ENCODE measurements around the gene RELB.
A peak's percentile ranks its signal among the peaks of the same experiment; 100 is the strongest.

The RELB gene

DNA sequence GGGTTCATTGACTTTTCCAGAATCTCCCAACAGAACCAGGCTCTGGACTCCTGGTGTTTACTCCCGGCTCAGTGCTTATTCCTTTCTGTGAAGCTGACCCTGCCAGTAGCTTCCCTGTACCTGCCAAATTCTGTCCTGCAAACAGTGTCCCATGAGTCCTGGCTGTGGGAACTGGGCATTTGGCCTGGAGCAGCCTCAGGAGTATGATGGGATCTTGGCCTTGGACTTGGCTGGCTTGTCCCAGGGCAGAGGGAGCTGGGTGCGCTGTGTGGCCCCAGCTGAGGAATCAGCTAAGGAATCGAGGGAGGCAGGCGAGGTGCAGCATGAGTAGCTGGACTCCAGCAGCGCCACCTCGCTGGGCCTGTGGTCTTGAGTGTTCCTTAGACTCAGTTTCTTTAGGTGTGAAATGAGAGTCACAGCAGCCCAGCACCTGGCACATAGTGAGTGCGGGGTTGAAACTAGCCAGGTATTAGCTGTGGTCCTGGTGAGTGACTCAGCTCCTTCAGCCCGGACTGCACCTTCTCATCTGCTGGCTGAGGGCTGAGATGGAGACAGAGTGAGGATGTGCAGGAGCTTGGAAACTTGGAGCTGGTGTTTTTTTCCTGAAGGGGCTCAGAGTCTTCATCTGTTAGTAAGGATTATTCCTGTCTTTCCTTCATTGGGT, 47.9 kb downstream of the RELB start:
- H3K4me1 Mint-ChIP-seq, result peaks cover 29% of the 10 kb centered on the region
- CTCF ChIA-PET, result interaction anchor here (0.6 to 3.1 kb wide), 3 partner anchors 10 to 70 kb away, joined by 3 to 18 read pairs (median 6); no protein-coding TSS in a partner anchor
- DNase-seq, result no peak
- H3K9me3 Mint-ChIP-seq, result no peaks in the 10 kb centered on the region
- H3K27me3 Mint-ChIP-seq, result no peaks in the 10 kb centered on the region
- no peak overlapping the region for H3K4me3 Mint-ChIP-seq
- no peak overlapping the region for H3K27ac Mint-ChIP-seq
- peaks cover 32% of the 10 kb centered on the region for H3K36me3 Mint-ChIP-seq

DNA sequence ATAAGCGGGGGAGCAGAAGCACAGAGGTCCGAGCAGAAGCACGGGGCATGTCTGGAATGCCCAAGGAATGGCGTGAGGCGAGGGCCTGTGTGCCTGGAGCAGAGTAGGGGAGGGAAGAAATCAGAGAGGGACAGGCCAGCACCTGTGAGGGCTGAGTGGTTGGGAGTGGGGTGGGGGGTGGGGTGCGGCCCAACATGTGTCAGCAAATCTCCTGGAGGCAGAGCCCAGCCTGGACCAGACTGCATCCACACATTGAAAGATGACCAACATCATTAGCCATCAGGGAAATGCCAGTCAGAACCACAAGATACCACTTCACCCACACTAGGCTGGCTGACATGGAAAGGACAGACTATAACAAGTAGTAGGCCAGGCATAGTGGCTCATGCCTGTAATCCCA, 48.8 kb downstream of the RELB start:
- H3K36me3 Mint-ChIP-seq, result peaks cover 30% of the 10 kb centered on the region

DNA sequence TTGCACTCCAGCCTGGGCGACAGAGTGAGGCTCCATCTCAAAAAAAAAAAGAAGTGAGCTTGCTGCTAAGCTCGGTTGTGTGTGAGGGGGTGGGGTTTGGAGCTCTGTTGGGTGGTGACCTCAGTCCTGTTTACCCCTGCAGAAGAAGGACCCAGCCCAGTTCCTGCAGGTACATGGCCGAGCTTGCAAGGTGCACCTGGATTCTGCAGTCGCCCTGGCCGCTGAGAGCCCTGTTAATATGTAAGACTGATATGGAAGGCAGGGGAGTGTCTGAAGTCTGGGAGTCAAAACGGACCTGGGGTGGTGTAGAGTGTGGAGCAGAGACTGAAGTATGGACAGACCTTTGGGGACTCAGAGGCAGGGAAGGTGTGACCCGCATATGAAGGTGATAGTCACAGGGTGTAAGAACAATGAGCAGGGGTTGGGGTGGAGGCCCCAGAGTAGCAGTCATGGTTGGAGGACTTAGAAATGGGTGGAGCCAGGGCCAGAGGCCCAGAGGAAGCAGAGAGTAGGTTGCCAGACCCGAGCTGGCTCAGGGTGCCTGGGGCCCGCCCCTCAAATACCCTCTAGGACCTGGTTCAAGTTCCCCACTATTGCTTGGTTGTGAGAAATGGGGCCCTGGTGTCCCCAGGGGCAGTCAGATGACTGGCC, 50.8 kb downstream of the RELB start:
- Mint-ChIP-seq H3K36me3 (peaks cover 28% of the 10 kb centered on the region), H3K27ac (no peak overlapping the region), H3K4me1 (peaks cover 9% of the 10 kb centered on the region), H3K27me3 (no peaks in the 10 kb centered on the region), H3K4me3 (no peak overlapping the region), H3K9me3 (no peaks in the 10 kb centered on the region)
- CTCF ChIA-PET, result interaction anchor here (0.5 kb wide), 1 partner anchor 506 kb away, joined by 7 read pairs; no protein-coding TSS in a partner anchor
- no peak for DNase-seq

More for the DNA sequence above, 48.8 kb downstream of the RELB start:
- H3K4me1 Mint-ChIP-seq, result peaks cover 27% of the 10 kb centered on the region
- no peaks in the 10 kb centered on the region for H3K9me3 Mint-ChIP-seq
- DNase-seq, result no peak
- H3K27me3 Mint-ChIP-seq, result no peaks in the 10 kb centered on the region
- no peak overlapping the region for H3K4me3 Mint-ChIP-seq
- CTCF ChIA-PET, result interaction anchor here (1.2 to 3.1 kb wide), 2 partner anchors 9 to 60 kb away, joined by 6 to 18 read pairs; no protein-coding TSS in a partner anchor
- no peak overlapping the region for H3K27ac Mint-ChIP-seq

DNA sequence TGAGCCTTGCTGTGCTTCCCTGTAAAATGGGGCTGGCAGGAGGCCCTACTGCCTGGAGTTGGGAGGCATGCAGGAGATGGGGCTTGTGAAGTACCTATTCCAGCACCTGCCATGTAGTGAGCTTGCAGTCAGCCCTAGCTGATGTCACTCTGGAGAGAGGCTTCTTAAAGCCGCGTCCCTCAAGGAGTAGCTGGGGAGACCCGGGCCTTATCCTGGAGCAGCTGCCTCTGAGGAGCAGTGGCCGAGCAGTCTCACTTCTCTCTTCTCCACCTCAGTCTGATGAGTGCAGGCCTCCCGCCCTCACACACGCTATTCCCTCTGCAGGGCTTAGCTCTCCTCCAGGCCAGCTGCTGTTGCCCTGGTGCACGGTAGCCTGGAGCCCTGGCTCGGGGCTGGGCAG, 55.6 kb downstream of the RELB start:
- CTCF ChIA-PET, result interaction anchor here (0.6 to 0.9 kb wide), 2 partner anchors 27 to 56 kb away, joined by 3 read pairs; no protein-coding TSS in a partner anchor
- H3K27ac Mint-ChIP-seq, result no peak overlapping the region
- DNase-seq, result no peak
- peaks cover 2% of the 10 kb centered on the region for H3K4me1 Mint-ChIP-seq
- no peaks in the 10 kb centered on the region for H3K9me3 Mint-ChIP-seq
- H3K27me3 Mint-ChIP-seq, result no peaks in the 10 kb centered on the region
- H3K4me3 Mint-ChIP-seq, result no peak overlapping the region
- peaks cover 56% of the 10 kb centered on the region for H3K36me3 Mint-ChIP-seq

DNA sequence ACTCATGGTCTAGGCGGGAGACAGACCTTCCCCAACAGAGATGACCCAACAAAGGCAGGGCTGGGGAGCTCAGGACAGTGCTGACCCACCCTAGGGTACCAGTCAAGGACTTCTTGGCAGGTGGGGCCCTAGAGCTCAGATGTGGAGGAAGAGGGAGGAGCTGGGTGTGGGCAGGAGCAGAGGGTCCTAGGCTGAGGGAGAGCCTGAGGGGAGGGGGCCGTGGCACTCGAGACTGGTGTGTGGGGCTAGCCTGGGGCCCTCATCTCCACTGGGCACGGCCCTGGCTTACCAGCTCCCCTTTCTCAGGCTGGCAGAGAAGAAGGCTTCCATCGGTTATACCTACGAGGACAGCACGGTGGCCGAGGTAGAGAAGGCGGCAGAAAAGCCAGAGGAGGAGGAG, 56.2 kb downstream of the RELB start:
- CTCF ChIA-PET, result interaction anchor here (0.6 to 3.8 kb wide), 3 partner anchors 8 to 57 kb away, joined by 3 to 18 read pairs (median 3); no protein-coding TSS in a partner anchor
- no peaks in the 10 kb centered on the region for H3K27me3 Mint-ChIP-seq
- DNase-seq, result no peak
- H3K9me3 Mint-ChIP-seq, result no peaks in the 10 kb centered on the region
- H3K4me3 Mint-ChIP-seq, result no peak overlapping the region
- peaks cover 54% of the 10 kb centered on the region for H3K36me3 Mint-ChIP-seq
- peaks cover 2% of the 10 kb centered on the region for H3K4me1 Mint-ChIP-seq
- H3K27ac Mint-ChIP-seq, result no peak overlapping the region

DNA sequence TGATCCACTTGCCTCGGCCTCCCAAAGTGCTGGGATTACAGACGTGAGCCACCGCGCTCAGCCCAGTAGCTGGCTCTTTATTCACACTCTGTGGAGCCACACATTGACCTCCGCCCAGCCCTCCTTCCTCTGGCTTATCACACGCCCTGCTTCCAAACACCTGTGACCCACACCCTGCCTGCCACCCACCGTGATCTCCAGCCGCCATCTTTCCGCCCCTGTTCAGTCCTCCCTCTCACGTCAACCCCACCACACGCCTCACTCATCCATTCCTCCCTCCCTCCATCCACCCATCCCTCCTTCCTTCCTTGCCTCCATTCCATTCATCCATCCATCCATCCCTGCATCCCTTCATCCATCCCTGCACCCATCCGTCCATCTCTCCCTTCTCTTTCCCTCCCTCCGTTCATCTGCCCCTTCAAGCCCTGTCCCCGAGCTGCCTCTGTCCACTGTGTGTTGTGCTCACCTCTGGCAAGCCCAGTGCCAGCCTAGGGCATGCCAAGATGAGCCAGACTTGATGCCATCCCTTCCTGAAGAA, 57.4 kb downstream of the RELB start:
- no peak overlapping the region for H3K4me3 Mint-ChIP-seq
- peaks cover 52% of the 10 kb centered on the region for H3K36me3 Mint-ChIP-seq

DNA sequence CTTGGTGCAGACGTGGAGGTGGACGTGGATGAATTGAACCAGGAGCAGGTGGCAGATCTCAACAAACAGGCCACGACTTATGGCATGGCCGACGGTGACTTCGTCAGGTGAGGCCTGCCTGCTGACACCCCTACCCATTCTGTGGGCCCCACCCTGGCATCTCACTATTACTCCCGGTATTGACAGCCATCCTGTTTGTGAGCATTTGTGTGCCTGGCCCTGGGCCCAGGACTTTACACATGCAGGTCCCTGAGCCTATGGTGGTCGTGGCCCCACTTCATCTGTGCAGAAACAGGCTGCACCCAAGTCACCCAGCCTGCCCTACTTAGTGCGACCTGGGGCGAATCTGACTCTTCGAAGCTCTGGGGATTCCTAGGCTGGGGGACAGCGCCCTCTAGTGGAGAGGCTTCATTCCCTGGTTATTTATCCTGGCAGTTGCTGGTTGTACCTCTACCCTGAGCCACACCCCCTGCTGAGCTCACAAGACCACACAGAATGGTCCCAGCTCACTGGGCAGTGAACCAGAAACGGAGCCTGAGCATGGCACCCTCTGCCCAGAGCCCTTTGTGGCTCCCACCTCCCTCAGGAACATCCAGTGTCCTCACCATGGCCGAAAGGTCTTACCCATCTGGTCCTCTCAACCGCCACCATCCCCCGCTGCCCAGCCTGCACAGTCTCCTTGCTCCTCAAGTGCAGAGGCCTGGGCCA, 58.1 kb downstream of the RELB start:
- Mint-ChIP-seq H3K27ac (peak overlapping the region; percentile 55), H3K36me3 (peaks cover 48% of the 10 kb centered on the region), H3K4me1 (peaks cover 2% of the 10 kb centered on the region), H3K27me3 (no peaks in the 10 kb centered on the region), H3K9me3 (no peaks in the 10 kb centered on the region), H3K4me3 (no peak overlapping the region)
- peak; percentile 91 for DNase-seq
- CTCF ChIA-PET, result interaction anchor here (0.5 to 3.8 kb wide), 20 partner anchors 9 to 371 kb away, joined by 3 to 22 read pairs (median 4); partner anchors contain the start of genes CLASRP and RELB

More for the DNA sequence above, 57.4 kb downstream of the RELB start:
- CTCF ChIA-PET, result interaction anchor here (1.1 to 3.8 kb wide), 11 partner anchors 9 to 156 kb away, joined by 3 to 22 read pairs (median 5); partner anchors contain the start of gene CLASRP
- DNase-seq, result no peak
- Mint-ChIP-seq H3K27me3 (no peaks in the 10 kb centered on the region), H3K9me3 (no peaks in the 10 kb centered on the region), H3K4me1 (peaks cover 2% of the 10 kb centered on the region), H3K27ac (no peak overlapping the region)

DNA sequence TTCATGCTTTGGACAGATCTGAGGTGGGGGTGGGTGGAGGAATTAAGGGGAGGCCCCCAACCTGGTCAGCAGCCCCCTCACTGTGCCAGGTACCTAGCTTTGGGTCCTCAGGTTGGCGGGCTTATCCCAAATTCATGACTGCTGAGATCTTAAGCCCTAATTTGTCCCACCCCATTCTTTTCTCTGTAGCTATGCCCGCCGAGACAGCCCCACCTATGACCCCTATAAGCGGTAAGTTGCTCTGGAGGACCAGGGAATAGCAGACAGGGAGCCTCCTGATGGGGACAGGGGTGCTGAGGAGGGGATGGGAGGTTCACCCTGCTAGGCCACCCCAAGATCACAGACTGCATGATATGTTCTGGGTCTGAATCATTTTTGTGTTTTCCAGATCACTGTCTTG, 60.7 kb downstream of the RELB start:
- Mint-ChIP-seq H3K9me3 (no peaks in the 10 kb centered on the region), H3K4me1 (peaks cover 2% of the 10 kb centered on the region), H3K36me3 (peaks cover 45% of the 10 kb centered on the region), H3K27me3 (no peaks in the 10 kb centered on the region), H3K4me3 (no peak overlapping the region), H3K27ac (no peak overlapping the region)
- DNase-seq, result no peak
- CTCF ChIA-PET, result interaction anchor here (0.6 to 0.7 kb wide), 2 partner anchors 41 to 142 kb away, joined by 3 read pairs; no protein-coding TSS in a partner anchor

DNA sequence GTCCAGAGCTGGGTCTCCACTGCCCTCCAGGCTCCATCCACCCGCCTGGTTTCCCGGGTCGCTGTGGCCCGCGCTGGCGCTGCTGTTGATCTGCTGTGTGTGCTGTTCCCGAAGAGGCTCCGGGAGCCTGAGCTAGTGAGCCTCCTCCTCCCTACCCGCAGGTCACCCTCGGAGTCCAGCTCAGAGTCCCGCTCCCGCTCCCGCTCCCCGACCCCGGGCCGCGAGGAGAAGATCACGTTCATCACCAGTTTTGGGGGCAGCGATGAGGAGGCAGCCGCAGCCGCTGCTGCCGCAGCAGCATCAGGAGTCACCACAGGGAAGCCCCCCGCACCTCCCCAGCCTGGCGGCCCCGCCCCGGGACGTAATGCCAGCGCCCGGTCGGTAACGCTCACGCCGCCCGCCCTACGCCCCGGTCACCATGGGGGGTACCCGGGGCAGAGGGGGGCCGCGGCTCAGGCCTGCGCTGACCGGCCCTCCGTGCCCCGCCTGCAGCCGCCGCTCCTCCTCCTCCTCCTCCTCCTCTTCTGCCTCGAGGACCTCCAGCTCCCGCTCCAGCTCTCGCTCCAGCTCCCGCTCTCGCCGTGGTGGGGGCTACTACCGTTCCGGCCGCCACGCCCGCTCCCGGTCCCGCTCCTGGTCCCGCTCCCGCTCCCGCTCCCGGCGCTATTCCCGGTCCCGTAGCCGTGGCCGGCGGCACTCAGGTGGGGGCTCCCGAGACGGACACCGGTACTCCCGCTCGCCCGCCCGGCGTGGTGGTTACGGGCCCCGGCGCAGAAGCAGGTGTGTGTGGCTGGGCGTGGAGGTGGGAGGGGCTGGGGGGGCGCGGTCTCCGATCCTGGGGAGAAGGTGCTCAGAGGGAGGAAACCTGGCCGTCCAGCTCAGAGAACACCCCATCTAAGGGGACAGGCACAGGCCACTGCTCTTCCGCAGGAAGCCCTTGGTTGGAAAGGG, 62.9 kb downstream of the RELB start:
- no peak for DNase-seq
- Mint-ChIP-seq H3K27ac (no peak overlapping the region), H3K4me3 (no peak overlapping the region), H3K4me1 (peaks cover 2% of the 10 kb centered on the region), H3K9me3 (no peaks in the 10 kb centered on the region), H3K27me3 (no peaks in the 10 kb centered on the region), H3K36me3 (peaks cover 34% of the 10 kb centered on the region)
- CTCF ChIA-PET, result no interaction called here

DNA sequence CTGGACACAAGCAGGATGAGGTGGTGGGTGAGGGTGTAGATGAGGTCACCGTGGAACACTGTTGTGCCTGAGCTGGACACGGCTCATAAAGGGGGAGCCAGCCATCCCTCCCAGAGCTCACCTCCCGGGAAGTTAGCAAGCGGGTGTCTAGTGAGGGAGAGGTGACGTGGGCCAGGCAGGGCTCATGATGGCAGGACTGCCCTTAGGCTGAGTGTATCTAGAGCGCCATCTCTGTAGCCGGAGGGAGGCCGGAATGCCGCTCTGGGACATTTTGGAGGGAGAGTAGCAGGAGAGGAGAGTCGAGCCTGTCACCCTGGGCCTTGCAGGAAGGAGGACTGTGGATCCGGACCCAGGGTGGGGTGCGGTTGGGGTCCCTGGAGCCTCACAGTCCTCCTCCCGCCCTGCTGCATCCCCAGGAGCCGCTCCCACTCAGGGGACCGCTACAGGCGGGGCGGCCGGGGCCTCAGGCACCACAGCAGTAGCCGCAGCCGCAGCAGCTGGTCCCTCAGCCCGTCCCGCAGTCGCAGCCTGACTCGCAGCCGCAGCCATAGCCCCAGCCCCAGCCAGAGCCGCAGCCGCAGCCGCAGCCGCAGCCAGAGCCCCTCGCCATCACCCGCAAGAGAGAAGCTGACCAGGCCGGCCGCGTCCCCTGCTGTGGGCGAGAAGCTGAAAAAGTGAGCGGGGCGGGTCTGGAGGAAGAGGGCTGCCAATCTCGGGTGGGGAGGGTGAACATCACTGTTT, 65.8 kb downstream of the RELB start:
- Mint-ChIP-seq H3K36me3 (peaks cover 31% of the 10 kb centered on the region), H3K4me1 (no peaks in the 10 kb centered on the region), H3K4me3 (no peak overlapping the region), H3K27me3 (no peaks in the 10 kb centered on the region), H3K9me3 (no peaks in the 10 kb centered on the region), H3K27ac (no peak overlapping the region)
- no peak for DNase-seq
- CTCF ChIA-PET, result no interaction called here

DNA sequence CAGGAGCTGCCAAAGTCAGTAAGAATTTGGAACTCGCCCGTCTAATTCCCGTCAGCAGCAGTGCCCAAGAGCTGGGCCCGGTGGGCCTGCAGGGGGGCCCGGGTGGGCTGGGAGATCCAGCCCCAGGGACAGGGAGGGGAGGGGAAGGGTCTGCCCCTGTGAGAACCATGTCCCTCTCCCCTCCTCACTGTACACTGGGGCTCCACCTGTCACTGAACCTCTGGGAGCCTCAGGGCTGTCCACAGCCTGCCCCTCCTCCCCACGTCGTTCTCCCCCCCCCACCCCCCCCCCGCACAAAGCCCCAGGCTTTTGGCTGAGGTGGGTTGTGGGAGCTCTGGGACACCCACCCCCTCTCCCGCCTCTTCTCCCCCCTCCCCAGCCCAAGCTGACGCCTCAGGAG, 66.8 kb downstream of the RELB start:
- CTCF ChIA-PET, result interaction anchor here (1.1 kb wide), 1 partner anchor 9 kb away, joined by 3 read pairs; no protein-coding TSS in a partner anchor
- H3K36me3 Mint-ChIP-seq, result peaks cover 27% of the 10 kb centered on the region

DNA sequence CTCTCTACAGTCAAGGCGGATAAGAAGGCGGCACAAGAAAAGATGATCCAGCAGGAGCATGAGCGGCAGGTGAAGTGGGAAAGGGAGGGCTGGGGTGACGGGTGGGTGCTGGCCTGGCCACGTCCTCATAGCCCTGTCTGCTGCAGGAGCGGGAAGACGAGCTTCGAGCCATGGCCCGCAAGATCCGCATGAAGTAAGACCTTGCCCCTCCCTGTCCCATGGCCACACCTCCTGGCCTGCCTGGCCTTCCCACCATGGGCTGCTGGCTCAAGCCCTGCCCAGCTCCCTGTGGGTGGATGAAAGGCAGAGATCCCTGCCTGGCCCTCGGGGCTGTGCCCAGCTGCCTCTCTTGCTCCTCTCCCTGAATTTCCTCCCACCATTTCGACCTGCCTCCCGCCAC, 67.8 kb downstream of the RELB start:
- peaks cover 26% of the 10 kb centered on the region for H3K36me3 Mint-ChIP-seq
- no peaks in the 10 kb centered on the region for H3K9me3 Mint-ChIP-seq
- H3K4me1 Mint-ChIP-seq, result no peaks in the 10 kb centered on the region
- CTCF ChIA-PET, result interaction anchor here (1.1 kb wide), 1 partner anchor 10 kb away, joined by 3 read pairs; no protein-coding TSS in a partner anchor
- H3K27ac Mint-ChIP-seq, result no peak overlapping the region
- H3K27me3 Mint-ChIP-seq, result no peaks in the 10 kb centered on the region
- DNase-seq, result no peak
- H3K4me3 Mint-ChIP-seq, result no peak overlapping the region

More for the DNA sequence above, 66.8 kb downstream of the RELB start:
- Mint-ChIP-seq H3K27me3 (no peaks in the 10 kb centered on the region), H3K9me3 (no peaks in the 10 kb centered on the region), H3K27ac (no peak overlapping the region), H3K4me3 (no peak overlapping the region), H3K4me1 (no peaks in the 10 kb centered on the region)
- DNase-seq, result no peak
